Measurements from ENCODE around the gene ZNF385A. TPM values are rescaled to one million over a fixed set of nuclear protein-coding genes. Genes with fewer than 3 reads are reported as not detected.

Gene ZNF385A
- total RNA-seq, 1 experiment from 2014 or later, result 12.2 TPM

DNA sequence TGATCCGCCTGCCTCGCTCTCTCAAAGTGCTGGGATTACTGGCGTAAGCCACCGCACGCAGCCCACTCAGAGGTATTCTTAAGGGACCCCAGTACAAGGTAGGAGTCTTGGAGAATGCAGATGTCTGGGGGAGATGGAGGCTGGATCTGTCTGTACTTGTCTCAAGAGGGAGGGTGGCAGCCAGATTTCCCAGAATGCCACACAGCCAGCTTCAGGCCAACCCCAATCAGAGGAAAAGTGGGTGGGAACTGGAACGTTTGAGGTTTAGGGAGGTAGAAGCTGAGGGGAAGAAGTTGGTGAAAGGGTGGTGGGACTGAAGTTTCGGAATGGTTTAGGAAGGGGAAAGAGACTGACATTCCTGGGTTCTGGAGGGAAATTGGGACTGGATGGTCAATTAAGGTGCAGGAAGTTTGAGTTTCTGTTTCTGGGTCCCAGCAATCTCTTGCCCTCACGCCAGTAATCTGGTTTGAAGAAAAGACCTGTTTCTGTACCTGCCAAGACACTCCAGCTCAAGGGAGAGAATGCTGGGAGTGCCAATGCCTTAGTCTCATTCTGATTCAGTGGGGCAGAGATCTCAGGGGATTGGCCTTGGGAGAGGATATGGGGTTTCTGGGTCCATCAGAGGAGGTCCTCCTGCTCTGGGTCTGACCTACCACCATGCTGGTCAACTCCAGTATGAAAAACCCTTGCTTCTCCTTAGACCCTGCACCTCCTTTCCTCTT, 8.1 kb upstream of the ZNF385A start:
- no peak overlapping the region for H2AFZ ChIP-seq (ENCODE audit: low read length)
- H3K27me3 ChIP-seq (ENCODE audit: low read length), result no peaks in the 10 kb centered on the region
- peaks cover 34% of the 10 kb centered on the region for H3K4me1 ChIP-seq (ENCODE audit: low read length)
- H4K20me1 ChIP-seq (ENCODE audit: insufficient read depth, low read depth, low read length), result no peaks in the 10 kb centered on the region
- H3K9ac ChIP-seq (ENCODE audit: low read length), result no peak overlapping the region
- no peak overlapping the region for H3K4me3 ChIP-seq (ENCODE audit: low read length)
- no peak overlapping the region for H3K4me2 ChIP-seq (ENCODE audit: low read depth, low read length, poor library complexity, severe bottlenecking)
- no peak overlapping the region for H3K27ac ChIP-seq (ENCODE audit: low read length)
- no peaks in the 10 kb centered on the region for H3K9me2 ChIP-seq (replicated peaks; ENCODE audit: insufficient read depth, low read length)
- no peak for DNase-seq
- H3K79me2 ChIP-seq (ENCODE audit: low read length), result peaks cover 2% of the 10 kb centered on the region; the same call in 1 of the 2 replicates
- no peaks in the 10 kb centered on the region for H3K36me3 ChIP-seq (ENCODE audit: insufficient read depth, low read length)
- H3K9me3 ChIP-seq (ENCODE audit: low read length), result no peaks in the 10 kb centered on the region

GRCh38 chr12:54390668-54391551, 6.4 kb upstream of the ZNF385A start:
- Histone ChIP-seq H3K4me3 (ENCODE audit: low read length) (peak overlapping the region; percentile 77), H3K27me3 (ENCODE audit: low read length) (no peaks in the 10 kb centered on the region), H3K27ac (ENCODE audit: low read length) (peak overlapping the region; percentile 43; the same call in 1 of the 2 replicates), H3K4me2 (ENCODE audit: low read depth, low read length, poor library complexity, severe bottlenecking) (peak overlapping the region; percentile 85), H3K9ac (ENCODE audit: low read length) (peak overlapping the region; percentile 70), H3K4me1 (ENCODE audit: low read length) (peaks cover 51% of the 10 kb centered on the region), H3K36me3 (ENCODE audit: insufficient read depth, low read length) (no peaks in the 10 kb centered on the region), H2AFZ (ENCODE audit: low read length) (peak overlapping the region; percentile 75), H4K20me1 (ENCODE audit: insufficient read depth, low read depth, low read length) (no peaks in the 10 kb centered on the region), H3K9me2 (replicated peaks; ENCODE audit: insufficient read depth, low read length) (no peaks in the 10 kb centered on the region), H3K9me3 (ENCODE audit: low read length) (no peaks in the 10 kb centered on the region), H3K79me2 (ENCODE audit: low read length) (peaks cover 2% of the 10 kb centered on the region; the same call in 1 of the 2 replicates)
- DNase-seq, result peak; percentile 91

DNA sequence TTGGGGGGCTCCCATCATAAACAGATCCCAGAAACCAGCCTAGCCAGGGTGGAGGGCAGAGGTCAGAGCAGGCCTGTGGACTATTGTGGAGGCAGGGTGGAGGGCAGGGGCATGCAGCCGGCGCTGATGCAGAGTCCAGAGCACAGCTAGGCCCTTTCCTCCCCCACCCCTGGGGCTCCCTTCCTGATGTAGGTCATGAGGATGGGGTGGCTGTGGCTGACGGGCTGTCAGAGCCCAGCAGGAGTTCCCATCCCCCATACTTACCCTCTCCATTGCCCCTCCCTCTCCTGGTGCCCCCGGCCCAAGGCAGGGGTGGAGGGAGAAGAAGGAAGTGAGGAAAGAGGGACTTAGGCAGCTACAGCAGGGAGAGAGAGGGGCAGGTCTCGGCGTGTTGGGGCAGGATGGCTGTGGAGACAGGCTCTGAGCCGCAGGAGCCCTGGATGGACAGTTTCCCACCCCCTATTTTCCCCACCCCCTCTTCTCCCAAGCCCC, 5.7 kb upstream of the ZNF385A start:
- H3K4me1 ChIP-seq (ENCODE audit: low read length), result peaks cover 57% of the 10 kb centered on the region
- H4K20me1 ChIP-seq (ENCODE audit: insufficient read depth, low read depth, low read length), result no peaks in the 10 kb centered on the region
- H3K4me2 ChIP-seq (ENCODE audit: low read depth, low read length, poor library complexity, severe bottlenecking), result peak overlapping the region; percentile 85
- H3K36me3 ChIP-seq (ENCODE audit: insufficient read depth, low read length), result no peaks in the 10 kb centered on the region
- no peaks in the 10 kb centered on the region for H3K9me2 ChIP-seq (replicated peaks; ENCODE audit: insufficient read depth, low read length)
- H3K9ac ChIP-seq (ENCODE audit: low read length), result peak overlapping the region; percentile 70
- H3K9me3 ChIP-seq (ENCODE audit: low read length), result no peaks in the 10 kb centered on the region
- DNase-seq, result no peak
- no peaks in the 10 kb centered on the region for H3K27me3 ChIP-seq (ENCODE audit: low read length)
- no peak overlapping the region for H3K27ac ChIP-seq (ENCODE audit: low read length)
- H3K4me3 ChIP-seq (ENCODE audit: low read length), result peak overlapping the region; percentile 77
- H3K79me2 ChIP-seq (ENCODE audit: low read length), result peaks cover 2% of the 10 kb centered on the region; the same call in 1 of the 2 replicates
- no peak overlapping the region for H2AFZ ChIP-seq (ENCODE audit: low read length)

DNA sequence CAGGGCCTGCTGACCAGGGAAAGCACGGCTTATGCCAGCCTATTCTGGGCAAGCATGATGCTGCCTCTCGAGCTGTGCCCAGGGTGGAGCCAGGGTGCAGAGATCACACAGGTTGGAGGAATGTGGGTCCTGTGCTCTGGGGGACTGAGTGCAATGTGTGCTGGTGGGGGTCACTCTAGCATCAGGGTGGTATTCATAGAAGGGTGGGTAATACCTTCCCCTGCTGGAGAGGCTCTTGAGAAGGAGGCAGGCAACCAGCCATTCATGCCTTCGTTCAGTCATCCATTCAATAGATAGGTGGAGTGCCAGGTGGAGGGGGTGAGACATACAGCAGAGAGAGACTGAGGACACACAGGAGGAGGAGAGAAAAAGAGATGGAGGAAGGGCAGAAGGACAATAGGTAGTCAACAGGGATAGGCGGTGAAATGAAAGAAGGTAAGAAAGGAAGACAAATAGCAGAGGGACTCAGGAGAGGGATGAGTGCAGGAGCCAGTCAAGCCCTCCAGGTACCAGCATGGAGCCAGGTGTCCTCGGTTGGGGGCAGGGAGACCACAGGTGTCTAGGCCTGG, 5.2 kb upstream of the ZNF385A start:
- Histone ChIP-seq H3K4me2 (ENCODE audit: low read depth, low read length, poor library complexity, severe bottlenecking) (peak overlapping the region; percentile 85), H3K27ac (ENCODE audit: low read length) (no peak overlapping the region; the same call in 1 of the 2 replicates), H3K79me2 (ENCODE audit: low read length) (peaks cover 2% of the 10 kb centered on the region; the same call in 1 of the 2 replicates), H3K9me2 (replicated peaks; ENCODE audit: insufficient read depth, low read length) (no peaks in the 10 kb centered on the region), H3K4me1 (ENCODE audit: low read length) (peaks cover 63% of the 10 kb centered on the region), H3K36me3 (ENCODE audit: insufficient read depth, low read length) (no peaks in the 10 kb centered on the region), H3K4me3 (ENCODE audit: low read length) (peak overlapping the region; percentile 77; the same call in 1 of the 2 replicates), H3K9ac (ENCODE audit: low read length) (peak overlapping the region; percentile 70), H2AFZ (ENCODE audit: low read length) (no peak overlapping the region), H4K20me1 (ENCODE audit: insufficient read depth, low read depth, low read length) (no peaks in the 10 kb centered on the region), H3K27me3 (ENCODE audit: low read length) (no peaks in the 10 kb centered on the region), H3K9me3 (ENCODE audit: low read length) (no peaks in the 10 kb centered on the region)
- DNase-seq, result no peak

DNA sequence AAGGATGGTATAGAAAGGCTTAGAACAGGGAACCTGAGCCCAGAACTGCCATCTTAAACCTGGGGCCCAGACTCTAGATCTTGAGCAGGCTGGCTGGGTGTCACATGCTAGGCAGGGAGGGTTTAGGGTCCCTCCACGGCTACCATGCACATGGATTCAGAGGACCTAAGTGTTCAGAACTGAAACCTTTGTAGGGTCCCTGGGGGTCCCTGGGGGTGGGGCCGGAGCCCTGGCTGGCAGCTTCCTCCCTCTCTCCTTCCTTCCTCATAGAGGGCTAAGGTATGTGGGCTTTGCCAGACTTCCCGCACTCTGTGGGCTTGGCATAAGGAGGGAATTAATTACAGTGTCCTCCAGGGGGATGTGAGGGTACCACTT, 4.6 kb upstream of the ZNF385A start:
- no peak overlapping the region for H2AFZ ChIP-seq (ENCODE audit: low read length)
- H4K20me1 ChIP-seq (ENCODE audit: insufficient read depth, low read depth, low read length), result no peaks in the 10 kb centered on the region
- peak overlapping the region; percentile 85 for H3K4me2 ChIP-seq (ENCODE audit: low read depth, low read length, poor library complexity, severe bottlenecking)
- H3K4me3 ChIP-seq (ENCODE audit: low read length), result peak overlapping the region; percentile 3; the same call in 1 of the 2 replicates
- H3K79me2 ChIP-seq (ENCODE audit: low read length), result peaks cover 2% of the 10 kb centered on the region; the same call in 1 of the 2 replicates
- no peaks in the 10 kb centered on the region for H3K9me2 ChIP-seq (replicated peaks; ENCODE audit: insufficient read depth, low read length)
- peak overlapping the region; percentile 70; the same call in 1 of the 2 replicates for H3K9ac ChIP-seq (ENCODE audit: low read length)
- H3K9me3 ChIP-seq (ENCODE audit: low read length), result no peaks in the 10 kb centered on the region
- peaks cover 68% of the 10 kb centered on the region for H3K4me1 ChIP-seq (ENCODE audit: low read length)
- no peaks in the 10 kb centered on the region for H3K27me3 ChIP-seq (ENCODE audit: low read length)
- H3K27ac ChIP-seq (ENCODE audit: low read length), result peak overlapping the region; percentile 38
- no peaks in the 10 kb centered on the region for H3K36me3 ChIP-seq (ENCODE audit: insufficient read depth, low read length)
- no peak for DNase-seq

DNA sequence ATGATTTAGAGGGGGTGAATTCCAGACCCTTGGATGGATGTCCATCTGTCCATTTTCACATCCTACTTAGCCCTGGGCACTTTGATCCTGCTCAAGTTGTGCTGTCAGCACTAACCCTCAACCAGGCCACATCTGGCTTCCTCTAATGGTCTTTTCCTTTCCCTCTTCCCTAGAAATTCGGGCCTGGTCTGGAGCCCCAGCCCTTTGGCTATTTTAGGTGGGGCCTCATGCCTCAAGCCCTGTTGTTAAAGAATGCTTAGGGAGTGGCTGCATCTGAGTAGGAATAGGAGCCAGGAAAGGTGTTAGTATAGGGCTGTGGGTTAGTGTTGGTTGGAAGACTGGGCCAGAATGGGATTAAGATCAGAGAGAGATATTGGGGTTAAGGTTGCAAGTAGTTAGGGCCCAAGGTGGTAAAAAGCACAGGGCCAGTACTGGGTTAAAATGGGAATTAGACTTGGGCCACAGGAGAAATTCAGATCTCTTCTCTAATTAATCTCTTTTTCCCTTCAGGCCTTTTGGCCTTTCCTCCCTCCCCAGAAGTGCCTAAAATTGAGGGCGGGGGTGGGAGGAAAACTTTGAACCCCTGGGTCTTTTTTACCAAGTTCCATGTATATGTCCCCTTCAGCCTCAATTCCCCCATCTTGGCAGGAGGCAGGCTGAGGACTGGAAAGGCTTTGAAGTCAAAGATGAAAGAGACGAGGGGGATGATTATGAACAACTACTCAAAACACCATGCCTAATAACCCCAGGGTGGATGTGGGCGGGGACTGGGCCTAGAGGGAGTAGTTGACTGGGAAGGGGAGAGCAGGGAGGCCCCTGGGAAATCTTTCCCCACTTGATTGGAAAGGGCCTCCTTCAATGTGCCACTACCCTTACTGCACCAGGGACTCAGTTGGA, 4.0 kb upstream of the ZNF385A start:
- H3K27me3 ChIP-seq (ENCODE audit: low read length), result no peaks in the 10 kb centered on the region
- H3K27ac ChIP-seq (ENCODE audit: low read length), result peak overlapping the region; percentile 38; the same call in 1 of the 2 replicates
- H3K9me3 ChIP-seq (ENCODE audit: low read length), result no peaks in the 10 kb centered on the region
- no peaks in the 10 kb centered on the region for H4K20me1 ChIP-seq (ENCODE audit: insufficient read depth, low read depth, low read length)
- no peak for DNase-seq
- no peak overlapping the region for H3K4me2 ChIP-seq (ENCODE audit: low read depth, low read length, poor library complexity, severe bottlenecking)
- H3K9me2 ChIP-seq (replicated peaks; ENCODE audit: insufficient read depth, low read length), result no peaks in the 10 kb centered on the region
- H3K4me1 ChIP-seq (ENCODE audit: low read length), result peaks cover 68% of the 10 kb centered on the region
- H2AFZ ChIP-seq (ENCODE audit: low read length), result no peak overlapping the region
- H3K79me2 ChIP-seq (ENCODE audit: low read length), result peaks cover 2% of the 10 kb centered on the region; the same call in 1 of the 2 replicates
- no peaks in the 10 kb centered on the region for H3K36me3 ChIP-seq (ENCODE audit: insufficient read depth, low read length)
- peak overlapping the region; percentile 70; the same call in 1 of the 2 replicates for H3K9ac ChIP-seq (ENCODE audit: low read length)
- no peak overlapping the region for H3K4me3 ChIP-seq (ENCODE audit: low read length)

- no peaks in the 10 kb centered on the region for H4K20me1 ChIP-seq (ENCODE audit: insufficient read depth, low read depth, low read length)
- no peaks in the 10 kb centered on the region for H3K9me3 ChIP-seq (ENCODE audit: low read length)
- H3K9ac ChIP-seq (ENCODE audit: low read length), result no peak overlapping the region
- no peaks in the 10 kb centered on the region for H3K9me2 ChIP-seq (replicated peaks; ENCODE audit: insufficient read depth, low read length)
- no peak overlapping the region for H3K4me2 ChIP-seq (ENCODE audit: low read depth, low read length, poor library complexity, severe bottlenecking)
- H3K27me3 ChIP-seq (ENCODE audit: low read length), result no peaks in the 10 kb centered on the region
- H2AFZ ChIP-seq (ENCODE audit: low read length), result no peak overlapping the region
- peaks cover 66% of the 10 kb centered on the region for H3K4me1 ChIP-seq (ENCODE audit: low read length)
- DNase-seq, result no peak
- H3K4me3 ChIP-seq (ENCODE audit: low read length), result no peak overlapping the region
- H3K79me2 ChIP-seq (ENCODE audit: low read length), result peaks cover 2% of the 10 kb centered on the region; the same call in 1 of the 2 replicates
- no peaks in the 10 kb centered on the region for H3K36me3 ChIP-seq (ENCODE audit: insufficient read depth, low read length)
- no peak overlapping the region for H3K27ac ChIP-seq (ENCODE audit: low read length)
Observed at GRCh38 chr12:54387114-54387467, 2.6 kb upstream of the ZNF385A start.
